IMR-90 (cell line): ENCODE data around the gene MYO1F. TPM values are rescaled to one million over a fixed set of nuclear protein-coding genes. Genes with fewer than 3 reads are reported as not detected.

Experiments
- ATAC-seq: fragments of 200-7000 bp; cut with Tn5 transposase; 2 replicates; pipeline ENCODE4 v1.9.1; 2020; ENCODE audit warnings: low read depth, mild to moderate bottlenecking, moderate library complexity
- BruUV-seq: library from RNA; stranded (reverse); fragments of 400-500 nt; replicated peaks from 2 replicates; lab custom pipeline; 2021; lab: Mats Ljungman, UMichigan
- CTCF ChIA-PET: fragments of 300-600 bp; formaldehyde crosslinking; extraction: SDS; loops from one replicate; lab custom pipeline; 2021; ENCODE audit warnings: antibody characterized with exemption; lab: Yijun Ruan, JAX
- POLR2A ChIA-PET: fragments of 300-600 bp; sonication (Branson Sonifier 250); formaldehyde crosslinking; loops from one replicate; lab custom pipeline; 2022; ENCODE audit warnings: antibody characterized with exemption; ENCODE audit not compliant: unreplicated experiment; lab: Charles Lee
- DNase-seq: peaks from one replicate; pipeline ENCODE4 v3.0.0; 2013
- H2AFZ ChIP-seq: replicated peaks from 2 replicates; pipeline ENCODE3; 2013; ENCODE audit warnings: low read length, mild to moderate bottlenecking; ENCODE audit not compliant: poor library complexity
- H2AK5ac ChIP-seq: 2 replicates; pipeline ENCODE4 v1.6.1; 2013; ENCODE audit warnings: low read depth, low read length, inconsistent platforms
- H2AK9ac ChIP-seq: replicated peaks from 2 replicates; pipeline ENCODE3; 2013; ENCODE audit warnings: mild to moderate bottlenecking, low read depth, low read length, moderate library complexity; ENCODE audit not compliant: poor library complexity
- H2BK120ac ChIP-seq: 2 replicates; pipeline ENCODE4 v1.6.1; 2013; ENCODE audit warnings: low read depth, low read length, inconsistent platforms
- H2BK15ac ChIP-seq: 3 replicates; pipeline ENCODE4 v1.6.1; 2013; ENCODE audit warnings: low read depth, low read length, inconsistent platforms
- H2BK20ac ChIP-seq: 2 replicates; pipeline ENCODE4 v1.6.1; 2013; ENCODE audit warnings: low read depth, mild to moderate bottlenecking, inconsistent platforms, low read length, moderate library complexity
- H2BK5ac ChIP-seq: 2 replicates; pipeline ENCODE4 v1.6.1; 2013; ENCODE audit warnings: mild to moderate bottlenecking, low read depth, low read length, inconsistent platforms; ENCODE audit not compliant: poor library complexity, severe bottlenecking
- H3K14ac ChIP-seq: replicated peaks from 2 replicates; pipeline ENCODE4 v1.6.1; 2013; ENCODE audit warnings: low read depth, low read length, inconsistent platforms
- H3K18ac ChIP-seq: 2 replicates; pipeline ENCODE4 v1.6.1; 2013; ENCODE audit warnings: low read depth, low read length, control low read depth
- H3K23ac ChIP-seq: 2 replicates; pipeline ENCODE4 v1.6.1; 2013; ENCODE audit warnings: low read depth, low read length, inconsistent platforms
- H3K27ac ChIP-seq: 2 replicates; pipeline ENCODE4 v1.5.1; 2013; ENCODE audit warnings: mild to moderate bottlenecking, control low read depth, low read length; ENCODE audit not compliant: insufficient read depth
- H3K27me3 ChIP-seq: 2 replicates; pipeline ENCODE4 v1.6.1; 2013; ENCODE audit warnings: low read length; ENCODE audit not compliant: control insufficient read depth, insufficient read depth
- H3K36me3 ChIP-seq: 2 replicates; pipeline ENCODE4 v1.6.1; 2013; ENCODE audit warnings: low read length, mixed read lengths; ENCODE audit not compliant: control insufficient read depth, insufficient read depth
- H3K4ac ChIP-seq: 2 replicates; pipeline ENCODE4 v1.6.1; 2013; ENCODE audit warnings: low read depth, low read length, inconsistent platforms
- H3K4me1 ChIP-seq: 2 replicates; pipeline ENCODE4 v1.6.1; 2013; ENCODE audit warnings: low read length, mixed read lengths; ENCODE audit not compliant: control insufficient read depth, insufficient read depth
- H3K4me2 ChIP-seq: 2 replicates; pipeline ENCODE4 v1.6.1; 2013; ENCODE audit warnings: low read depth, mild to moderate bottlenecking, control low read depth, low read length, moderate library complexity
- H3K4me3 ChIP-seq: 2 replicates; pipeline ENCODE4 v1.5.1; 2013; ENCODE audit warnings: low read depth, mild to moderate bottlenecking, control low read depth, low read length, moderate library complexity; ENCODE audit not compliant: insufficient read depth
- H3K56ac ChIP-seq: 2 replicates; pipeline ENCODE4 v1.6.1; 2013; ENCODE audit warnings: low read length, inconsistent platforms; ENCODE audit not compliant: insufficient read depth; ENCODE audit errors: extremely low read depth
- H3K79me1 ChIP-seq, 2 experiments: 2 replicates each; pipeline ENCODE4 v1.6.1; 2013; ENCODE audit warnings: low read length in 2 of 2, inconsistent platforms in 1 of 2, low read depth in 1 of 2
- H3K9ac ChIP-seq: 2 replicates; pipeline ENCODE4 v1.6.1; 2013; ENCODE audit warnings: low read depth, low read length, control low read depth
- H3K9me1 ChIP-seq: 2 replicates; pipeline ENCODE4 v1.6.1; 2013; ENCODE audit warnings: low read length, inconsistent platforms; ENCODE audit not compliant: insufficient read depth
- H3K9me3 ChIP-seq: 2 replicates; pipeline ENCODE4 v1.6.1; 2013; ENCODE audit warnings: low read length; ENCODE audit not compliant: control insufficient read depth, insufficient read depth
- H4K20me1 ChIP-seq: 2 replicates; pipeline ENCODE4 v1.6.1; 2013; ENCODE audit warnings: low read length, inconsistent platforms; ENCODE audit not compliant: insufficient read depth
- H4K5ac ChIP-seq: 2 replicates; pipeline ENCODE4 v1.6.1; 2013; ENCODE audit warnings: mild to moderate bottlenecking, low read depth, low read length, control low read depth
- H4K8ac ChIP-seq, 2 experiments: 2 replicates each; pipeline ENCODE4 v1.6.1; 2013; ENCODE audit warnings: low read depth in 2 of 2, low read length in 2 of 2, control low read depth in 1 of 2, inconsistent platforms in 1 of 2
- H4K91ac ChIP-seq: 2 replicates; pipeline ENCODE4 v1.6.1; 2013; ENCODE audit warnings: low read depth, low read length, inconsistent platforms; ENCODE audit not compliant: insufficient read depth
- BHLHE40 ChIP-seq: fragments of 150-350 bp; IDR thresholded peaks from 2 replicates; pipeline ENCODE4 v1.6.1; 2016; ENCODE audit warnings: mild to moderate bottlenecking, low read depth, low read length
- CEBPB ChIP-seq: IDR thresholded peaks from 2 replicates; pipeline ENCODE4 v1.6.1; 2012; ENCODE audit warnings: low read depth, low read length, improper control_type of control experiment
- CHD1 ChIP-seq: IDR thresholded peaks from 2 replicates; pipeline ENCODE4 v1.6.1; 2012; ENCODE audit warnings: low read depth, low read length, improper control_type of control experiment
- MAFK ChIP-seq: IDR thresholded peaks from 2 replicates; pipeline ENCODE4 v1.6.1; 2012; ENCODE audit warnings: low read depth, low read length, improper control_type of control experiment
- MAZ ChIP-seq: IDR thresholded peaks from 2 replicates; pipeline ENCODE4 v1.6.1; 2012; ENCODE audit warnings: low read depth, mild to moderate bottlenecking, low read length, improper control_type of control experiment, moderate library complexity, borderline replicate concordance
- MXI1 ChIP-seq: IDR thresholded peaks from 2 replicates; pipeline ENCODE4 v1.6.1; 2012; ENCODE audit warnings: low read depth, mild to moderate bottlenecking, low read length, moderate library complexity, borderline replicate concordance
- NFE2L2 ChIP-seq: fragments of 150-350 bp; IDR thresholded peaks from 2 replicates; pipeline ENCODE4 v1.6.1; 2016; ENCODE audit warnings: low read depth, mild to moderate bottlenecking, low read length
- POLR2A ChIP-seq: IDR thresholded peaks from 2 replicates; pipeline ENCODE4 v1.6.1; 2012; ENCODE audit warnings: mild to moderate bottlenecking, low read depth, low read length
- RAD21 ChIP-seq: IDR thresholded peaks from 2 replicates; pipeline ENCODE4 v1.6.1; 2012; ENCODE audit warnings: low read length, improper control_type of control experiment
- RCOR1 ChIP-seq: IDR thresholded peaks from 2 replicates; pipeline ENCODE4 v1.6.1; 2012; ENCODE audit warnings: mild to moderate bottlenecking, low read length, improper control_type of control experiment; ENCODE audit not compliant: insufficient replicate concordance
- RFX5 ChIP-seq: IDR thresholded peaks from 2 replicates; pipeline ENCODE4 v1.8.0; 2012; ENCODE audit warnings: low read depth, mild to moderate bottlenecking, low read length, moderate library complexity
- WGBS, 2 experiments: methylation state at CpG; one replicate each; pipeline versions ENCODE4 v1.1.5 to v1.1.7; 2013; ENCODE audit warnings: missing lambda C conversion rate in 2 of 2; ENCODE audit not compliant: insufficient read length in 1 of 2; ENCODE audit errors: extremely low coverage in 2 of 2; 5-methylcytosine and 5-hydroxymethylcytosine counted together
- dilution Hi-C: fragments of 300-500 bp; cut with HindIII; formaldehyde crosslinking; loops from one replicate; pipeline ENCODE4 v1.14.3; 2018; ENCODE audit warnings: low sequenced_read_pairs; ENCODE audit not compliant: unreplicated experiment
- in situ Hi-C: fragments of 300-500 bp; cut with MboI; formaldehyde crosslinking; loops from 3 replicates; pipeline ENCODE4 v1.14.3; 2019; ENCODE audit warnings: low sequenced_read_pairs, inconsistent platforms, mixed read lengths
- intact Hi-C: fragments of 100-400 bp; cut with micrococcal nuclease; formaldehyde crosslinking; loops from 2 replicates; pipeline ENCODE4 v1.10.0; 2022
- polyA plus RNA-seq, 3 experiments: library from polyadenylated mRNA; depleted of rRNA; stranded (reverse); fragments of >200 nt; gene quantifications; 2 replicates each; pipeline ENCODE4 v1.2.3, GENCODE V29; 2012; ENCODE audit warnings: low replicate concordance in 1 of 3
- total RNA-seq: library from RNA; depleted of rRNA; stranded (reverse); fragments of >200 nt; gene quantifications from 2 replicates; pipeline ENCODE4 v1.2.3, GENCODE V29; 2012
- TF ChIP-seq, protein P1 (sequence below): fragments of 150-350 bp; IDR thresholded peaks from 2 replicates; pipeline ENCODE4 v1.6.1; 2016; ENCODE audit warnings: low read depth, mild to moderate bottlenecking, low read length, moderate library complexity, borderline replicate concordance
- TF ChIP-seq, protein P2 (sequence below): fragments of 150-350 bp; IDR thresholded peaks from 2 replicates; pipeline ENCODE4 v1.6.1; 2017; ENCODE audit warnings: mild to moderate bottlenecking, antibody characterized with exemption, low read length, low read depth
- TF ChIP-seq, protein P3 (sequence below): conservative IDR thresholded peaks from 2 replicates; pipeline ENCODE4 v1.5.1; 2012; ENCODE audit warnings: mild to moderate bottlenecking, low read depth, low read length, improper control_type of control experiment

MYO1F gene
- total and polyA plus RNA-seq, 2 of the 4 experiments (the other 2 are of a cell fraction), result 0.14 to 0.18 TPM

DNA sequence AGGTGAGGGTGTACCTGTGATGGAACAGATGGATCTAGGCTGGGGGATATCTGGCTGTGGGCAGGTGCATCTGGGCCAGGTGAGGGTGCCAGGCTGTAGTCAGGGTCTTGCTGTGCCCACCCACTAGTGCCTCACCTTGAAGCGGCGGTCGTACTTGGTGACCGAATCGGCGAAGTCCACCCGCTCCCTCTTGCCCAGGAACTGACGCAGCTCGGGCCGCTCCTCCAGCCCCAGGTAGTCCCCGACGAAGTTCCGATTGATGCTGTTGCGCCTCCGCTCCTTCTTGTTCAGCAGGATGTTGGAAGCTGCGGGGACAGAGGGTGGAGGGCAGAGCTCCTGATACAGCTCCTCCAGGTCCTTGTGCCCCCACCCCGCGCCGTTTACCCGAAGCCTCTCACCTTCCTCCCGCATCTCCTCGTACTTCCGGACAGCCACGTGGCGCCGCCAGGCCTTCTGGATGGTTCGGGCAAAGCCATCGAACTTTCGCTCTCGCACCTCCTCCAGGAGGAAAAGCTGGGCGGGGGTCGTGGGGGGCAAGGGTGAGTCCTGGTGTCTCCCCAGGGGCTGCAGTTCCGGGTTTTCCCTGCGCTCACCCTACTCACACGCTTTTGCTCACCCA lies 47.1 kb downstream of the MYO1F start:
- Histone ChIP-seq H3K27ac (no peak overlapping the region), H3K23ac (no peak overlapping the region), H3K79me1 (peaks cover 24 to 32% of the 10 kb centered on the region in 2 experiments), H3K27me3 (no peaks in the 10 kb centered on the region), H3K4me1 (peaks cover 4% of the 10 kb centered on the region), H3K4ac (no peak overlapping the region), H4K5ac (no peak overlapping the region), H2AK5ac (no peak overlapping the region), H2AK9ac (no peak overlapping the region), H3K18ac (no peak overlapping the region), H4K91ac (no peak overlapping the region), H2BK5ac (no peak overlapping the region), H2AFZ (no peak overlapping the region), H4K8ac (no peak overlapping the region), H3K9me3 (no peaks in the 10 kb centered on the region), H3K56ac (no peak overlapping the region), H3K4me3 (no peak overlapping the region), H2BK15ac (no peak overlapping the region), H4K20me1 (peaks cover 24% of the 10 kb centered on the region; the same call in 1 of the 2 replicates), H3K9ac (no peak overlapping the region), H3K4me2 (no peak overlapping the region), H3K36me3 (no peaks in the 10 kb centered on the region), H2BK120ac (no peak overlapping the region), H3K14ac (no peak overlapping the region), H3K9me1 (peaks cover 25% of the 10 kb centered on the region), H2BK20ac (no peak overlapping the region)
- no peak for DNase-seq
- WGBS, 2 experiments, result 100% methylated on average over 3 of the region's 35 CpGs; no CpG with 5 or more reads in 1 of the 2 experiments
- intact Hi-C loops, result no loop called here
- no TSS peak for BruUV-seq
- POLR2A ChIA-PET, result no interaction called here
- no peak for ATAC-seq
- in situ Hi-C loops, result no loop called here
- dilution Hi-C loops, result no loop called here
- CTCF ChIA-PET, result no interaction called here
- TF ChIP-seq, protein P1, sequence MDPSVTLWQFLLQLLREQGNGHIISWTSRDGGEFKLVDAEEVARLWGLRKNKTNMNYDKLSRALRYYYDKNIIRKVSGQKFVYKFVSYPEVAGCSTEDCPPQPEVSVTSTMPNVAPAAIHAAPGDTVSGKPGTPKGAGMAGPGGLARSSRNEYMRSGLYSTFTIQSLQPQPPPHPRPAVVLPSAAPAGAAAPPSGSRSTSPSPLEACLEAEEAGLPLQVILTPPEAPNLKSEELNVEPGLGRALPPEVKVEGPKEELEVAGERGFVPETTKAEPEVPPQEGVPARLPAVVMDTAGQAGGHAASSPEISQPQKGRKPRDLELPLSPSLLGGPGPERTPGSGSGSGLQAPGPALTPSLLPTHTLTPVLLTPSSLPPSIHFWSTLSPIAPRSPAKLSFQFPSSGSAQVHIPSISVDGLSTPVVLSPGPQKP, result no peak
- TF ChIP-seq, protein P2, sequence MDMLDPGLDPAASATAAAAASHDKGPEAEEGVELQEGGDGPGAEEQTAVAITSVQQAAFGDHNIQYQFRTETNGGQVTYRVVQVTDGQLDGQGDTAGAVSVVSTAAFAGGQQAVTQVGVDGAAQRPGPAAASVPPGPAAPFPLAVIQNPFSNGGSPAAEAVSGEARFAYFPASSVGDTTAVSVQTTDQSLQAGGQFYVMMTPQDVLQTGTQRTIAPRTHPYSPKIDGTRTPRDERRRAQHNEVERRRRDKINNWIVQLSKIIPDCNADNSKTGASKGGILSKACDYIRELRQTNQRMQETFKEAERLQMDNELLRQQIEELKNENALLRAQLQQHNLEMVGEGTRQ, result no peak
- TF ChIP-seq CEBPB (no peak), RCOR1 (no peak), MAZ (no peak), BHLHE40 (no peak), RAD21 (no peak), RFX5 (no peak), POLR2A (no peak), CHD1 (no peak), NFE2L2 (no peak), MAFK (no peak), MXI1 (no peak)
- TF ChIP-seq, protein P3, sequence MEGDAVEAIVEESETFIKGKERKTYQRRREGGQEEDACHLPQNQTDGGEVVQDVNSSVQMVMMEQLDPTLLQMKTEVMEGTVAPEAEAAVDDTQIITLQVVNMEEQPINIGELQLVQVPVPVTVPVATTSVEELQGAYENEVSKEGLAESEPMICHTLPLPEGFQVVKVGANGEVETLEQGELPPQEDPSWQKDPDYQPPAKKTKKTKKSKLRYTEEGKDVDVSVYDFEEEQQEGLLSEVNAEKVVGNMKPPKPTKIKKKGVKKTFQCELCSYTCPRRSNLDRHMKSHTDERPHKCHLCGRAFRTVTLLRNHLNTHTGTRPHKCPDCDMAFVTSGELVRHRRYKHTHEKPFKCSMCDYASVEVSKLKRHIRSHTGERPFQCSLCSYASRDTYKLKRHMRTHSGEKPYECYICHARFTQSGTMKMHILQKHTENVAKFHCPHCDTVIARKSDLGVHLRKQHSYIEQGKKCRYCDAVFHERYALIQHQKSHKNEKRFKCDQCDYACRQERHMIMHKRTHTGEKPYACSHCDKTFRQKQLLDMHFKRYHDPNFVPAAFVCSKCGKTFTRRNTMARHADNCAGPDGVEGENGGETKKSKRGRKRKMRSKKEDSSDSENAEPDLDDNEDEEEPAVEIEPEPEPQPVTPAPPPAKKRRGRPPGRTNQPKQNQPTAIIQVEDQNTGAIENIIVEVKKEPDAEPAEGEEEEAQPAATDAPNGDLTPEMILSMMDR, result no peak
